ENCODE data around the gene VPS8.

GRCh38 chr3:184816614-184817013, 4.6 kb downstream of the VPS8 start:
- TF ChIP-seq CEBPB (IDR thresholded peaks at IDR 0.05) (no peak), EP300 (IDR thresholded peaks at IDR 0.05; ENCODE audit: borderline replicate concordance) (no peak), REST (IDR thresholded peaks at IDR 0.05; ENCODE audit: low read depth) (no peak), YY1 (IDR thresholded peaks at IDR 0.05; ENCODE audit: low read depth) (no peak), NFIC (IDR thresholded peaks at IDR 0.05) (no peak), TCF12 (IDR thresholded peaks at IDR 0.05; ENCODE audit: low read depth) (no peak), TAF1 (IDR thresholded peaks at IDR 0.05; ENCODE audit: low read depth) (no peak), USF1 (IDR thresholded peaks at IDR 0.05) (no peak), RAD21 (IDR thresholded peaks at IDR 0.05; ENCODE audit: low read depth) (no peak), EGR1 (IDR thresholded peaks at IDR 0.05) (no peak)
